Measurements from ENCODE around the gene ZNF865.

GRCh38 chr19:55635856-55636440 is 30.5 kb downstream of the ZNF865 start:
- TF ChIP-seq REST (IDR thresholded peaks at IDR 0.05; ENCODE audit: insufficient read depth in 1 of 2, low read depth in 2 of 2, low read length in 2 of 2) = no peak
- TF ChIP-seq POLR2AphosphoS5 (IDR thresholded peaks at IDR 0.05; ENCODE audit: low read depth, low read length) = no peak; the same call in 1 of the 2 replicates
- no peak for TF ChIP-seq FOXP2 (optimal IDR thresholded peaks at IDR 0.05; ENCODE audit: borderline replicate concordance, extremely low read depth, extremely low read length, insufficient read depth)

Measured in PFSK-1 (cell line).